LNCaP clone FGC (cell line): ENCODE measurements around the gene LONP1.

Experiments
- DNase-seq: peaks from one replicate; pipeline ENCODE4 v3.0.0-alpha.2; 2011; ENCODE audit warnings: low read depth
- H3K4me3 ChIP-seq: 2 replicates; pipeline ENCODE4 v1.5.1; 2011; ENCODE audit warnings: mild to moderate bottlenecking, low read depth, low read length, control low read depth
- CTCF ChIP-seq: IDR thresholded peaks from 2 replicates; pipeline ENCODE4 v1.5.1; 2012; ENCODE audit warnings: mild to moderate bottlenecking; ENCODE audit not compliant: control insufficient read depth, insufficient read depth; ENCODE audit errors: extremely low read depth

The LONP1 gene

GRCh38 chr19:5644037-5644436 is 75.9 kb downstream of the LONP1 start:
- no peak for DNase-seq
- no peak for TF ChIP-seq CTCF
- H3K4me3 ChIP-seq = no peak overlapping the region

GRCh38 chr19:5643060-5643459 is 76.9 kb downstream of the LONP1 start:
- no peak for DNase-seq

DNA sequence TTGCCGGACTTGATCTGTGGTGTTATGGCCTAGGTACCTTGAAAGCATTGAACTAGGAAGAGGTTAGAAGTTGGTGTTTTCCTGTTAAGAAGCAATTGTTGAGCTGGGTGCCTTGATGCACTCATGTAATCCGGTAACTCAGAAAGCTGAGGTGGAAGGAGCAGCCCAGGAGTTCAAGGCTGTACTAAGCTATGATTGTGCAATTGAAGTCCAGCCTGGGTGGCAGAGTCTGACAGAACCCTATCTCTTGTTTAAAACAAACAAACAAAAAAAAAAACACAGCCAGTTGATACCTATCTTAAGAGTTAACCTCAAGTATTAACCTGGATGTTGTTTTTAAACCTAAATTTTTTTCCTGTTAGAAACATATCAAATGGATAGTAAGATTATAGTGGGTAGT is 77.7 kb downstream of the LONP1 start:
- TF ChIP-seq CTCF = no peak
- H3K4me3 ChIP-seq = no peak overlapping the region
- DNase-seq = no peak

More at GRCh38 chr19:5643060-5643459, 76.9 kb downstream of the LONP1 start:
- no peak for TF ChIP-seq CTCF
- no peak overlapping the region for H3K4me3 ChIP-seq
